Activated CD4-positive, alpha-beta memory T cell treated with anti-CD3 and anti-CD28 coated beads, Interleukin-2, amount 10 ng/mL, durations not matched to agents 7 days and 5 days (primary cell): Measurements from ENCODE around the gene ITGBL1. TPM values are rescaled to one million over a fixed set of nuclear protein-coding genes. Genes with fewer than 3 reads are reported as not detected.

Experiments
- CTCF ChIA-PET: fragments of 350-600 bp; sonication (Branson Sonifier 250); formaldehyde crosslinking; loops from one replicate; lab custom pipeline; 2021; ENCODE audit warnings: antibody characterized with exemption, inconsistent platforms; lab: Charles Lee
- POLR2A ChIA-PET: fragments of 350-600 bp; sonication (Branson Sonifier 250); formaldehyde crosslinking; loops from one replicate; lab custom pipeline; 2021; ENCODE audit warnings: antibody characterized with exemption; lab: Charles Lee
- DNase-seq: peaks from one replicate; pipeline ENCODE4 v3.0.0-alpha.2; 2020
- H3K27ac Mint-ChIP-seq: one replicate; pipeline ENCODE4 v1.8.0; 2021; ENCODE audit warnings: mild to moderate bottlenecking, mixed read lengths
- H3K27me3 Mint-ChIP-seq: one replicate; pipeline ENCODE4 v1.8.0; 2021; ENCODE audit warnings: mixed read lengths
- H3K36me3 Mint-ChIP-seq: one replicate; pipeline ENCODE4 v1.8.0; 2021; ENCODE audit warnings: low read depth, mixed read lengths
- H3K4me1 Mint-ChIP-seq: one replicate; pipeline ENCODE4 v1.8.0; 2021; ENCODE audit warnings: mixed read lengths
- H3K4me3 Mint-ChIP-seq: one replicate; pipeline ENCODE4 v1.8.0; 2021; ENCODE audit warnings: mild to moderate bottlenecking, mixed read lengths
- H3K9me3 Mint-ChIP-seq: one replicate; pipeline ENCODE4 v1.8.0; 2021; ENCODE audit warnings: mixed read lengths
- total RNA-seq, 2 experiments: library from RNA; stranded (reverse); gene quantifications; one replicate each; pipeline ENCODE4 v1.2.3, GENCODE V29; 2021

The ITGBL1 gene
- total RNA-seq, 2 experiments from 2014 or later = not detected

DNA sequence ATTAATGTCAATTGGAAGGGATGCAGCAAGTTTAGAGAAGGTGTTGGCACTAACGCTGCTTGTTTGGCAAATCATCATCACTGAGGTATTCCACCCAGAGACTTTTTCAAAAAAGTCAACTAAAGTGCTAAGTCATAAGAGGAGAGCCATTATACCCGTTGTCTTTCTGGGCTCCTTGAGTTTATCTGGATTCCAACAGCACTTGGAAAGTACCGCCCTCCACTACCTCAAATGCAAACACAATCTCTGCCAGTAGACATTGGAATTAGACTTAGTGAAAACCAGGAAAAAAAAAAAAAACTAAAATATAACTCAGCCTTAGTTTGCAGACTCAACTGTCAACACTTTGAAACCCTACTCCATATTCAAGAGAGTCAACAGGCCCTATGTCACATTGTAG, 266.0 kb downstream of the ITGBL1 start:
- ChIA-PET POLR2A (no interaction called here), CTCF (no interaction called here)
- H3K9me3 Mint-ChIP-seq = no peaks in the 10 kb centered on the region
- no peaks in the 10 kb centered on the region for H3K36me3 Mint-ChIP-seq
- DNase-seq = no peak
- no peak overlapping the region for H3K27ac Mint-ChIP-seq
- no peak overlapping the region for H3K4me3 Mint-ChIP-seq
- no peaks in the 10 kb centered on the region for H3K4me1 Mint-ChIP-seq
- H3K27me3 Mint-ChIP-seq = no peaks in the 10 kb centered on the region

DNA sequence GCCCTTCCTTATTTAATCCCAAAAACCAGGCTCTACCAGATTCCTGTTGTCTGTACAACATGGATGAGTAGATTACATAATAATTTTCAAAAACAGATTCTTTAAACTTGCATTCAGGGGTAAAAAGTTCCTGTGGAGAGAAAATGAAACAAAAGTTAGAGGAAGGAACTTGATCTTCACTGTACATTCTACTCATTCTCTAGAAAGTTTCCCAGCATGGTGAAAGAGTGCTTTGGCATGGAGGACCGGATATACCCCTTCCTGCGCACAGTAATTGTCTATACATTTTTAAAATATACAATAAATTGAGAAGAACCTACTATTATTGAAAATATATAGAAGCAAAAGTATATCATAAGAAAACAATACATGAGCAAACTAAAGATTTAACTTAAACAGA, 274.2 kb downstream of the ITGBL1 start:
- no peak overlapping the region for H3K4me3 Mint-ChIP-seq
- no peak for DNase-seq
- CTCF ChIA-PET = no interaction called here
- H3K36me3 Mint-ChIP-seq = no peaks in the 10 kb centered on the region
- no peaks in the 10 kb centered on the region for H3K9me3 Mint-ChIP-seq
- POLR2A ChIA-PET = no interaction called here
- H3K27ac Mint-ChIP-seq = no peak overlapping the region
- H3K4me1 Mint-ChIP-seq = no peaks in the 10 kb centered on the region
- H3K27me3 Mint-ChIP-seq = peaks cover 2% of the 10 kb centered on the region

DNA sequence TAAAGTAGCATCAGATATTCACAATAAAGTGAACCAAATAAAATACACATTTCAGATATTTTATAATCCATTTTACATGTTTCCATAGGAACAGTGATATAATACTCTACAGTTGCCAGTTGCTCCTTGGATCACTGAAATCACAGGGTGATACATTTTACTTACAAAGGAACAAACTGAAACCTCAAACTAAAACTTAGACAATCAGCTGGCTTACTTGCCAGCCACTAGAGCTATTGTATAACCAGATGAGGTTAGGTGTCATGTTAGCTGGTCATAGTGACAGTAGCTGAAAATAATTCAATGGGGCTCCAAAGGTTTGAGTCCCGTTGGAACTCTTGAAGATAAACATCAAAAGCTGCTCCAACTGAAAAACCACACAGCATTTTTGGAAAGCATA, 274.6 kb downstream of the ITGBL1 start:
- Mint-ChIP-seq H3K4me3 (no peak overlapping the region), H3K4me1 (no peaks in the 10 kb centered on the region), H3K27me3 (peaks cover 2% of the 10 kb centered on the region), H3K27ac (no peak overlapping the region), H3K9me3 (no peaks in the 10 kb centered on the region), H3K36me3 (no peaks in the 10 kb centered on the region)
- no peak for DNase-seq
- ChIA-PET CTCF (no interaction called here), POLR2A (no interaction called here)

DNA sequence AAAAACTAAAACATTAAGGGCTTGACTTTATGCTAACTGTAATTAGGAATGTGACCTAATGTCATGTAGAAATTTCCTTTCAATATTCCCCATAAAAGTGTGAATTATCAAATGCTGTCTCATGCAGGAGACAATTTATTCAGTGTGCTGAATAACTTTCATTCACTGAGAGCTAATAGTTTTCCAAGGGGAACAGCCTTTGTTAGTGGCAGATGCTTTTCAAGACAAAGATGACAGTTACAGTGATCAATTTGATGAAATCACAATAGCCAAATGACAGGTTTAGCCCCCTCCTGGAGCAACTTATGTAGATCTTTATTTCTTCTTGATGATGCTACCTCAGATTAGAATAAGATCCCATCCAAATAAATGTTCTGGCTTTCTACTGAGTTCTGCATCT, 275.5 kb downstream of the ITGBL1 start:
- Mint-ChIP-seq H3K36me3 (no peaks in the 10 kb centered on the region), H3K4me3 (no peak overlapping the region), H3K27me3 (peaks cover 2% of the 10 kb centered on the region), H3K9me3 (no peaks in the 10 kb centered on the region), H3K4me1 (no peaks in the 10 kb centered on the region), H3K27ac (no peak overlapping the region)
- no peak for DNase-seq
- POLR2A ChIA-PET = no interaction called here
- CTCF ChIA-PET = no interaction called here

DNA sequence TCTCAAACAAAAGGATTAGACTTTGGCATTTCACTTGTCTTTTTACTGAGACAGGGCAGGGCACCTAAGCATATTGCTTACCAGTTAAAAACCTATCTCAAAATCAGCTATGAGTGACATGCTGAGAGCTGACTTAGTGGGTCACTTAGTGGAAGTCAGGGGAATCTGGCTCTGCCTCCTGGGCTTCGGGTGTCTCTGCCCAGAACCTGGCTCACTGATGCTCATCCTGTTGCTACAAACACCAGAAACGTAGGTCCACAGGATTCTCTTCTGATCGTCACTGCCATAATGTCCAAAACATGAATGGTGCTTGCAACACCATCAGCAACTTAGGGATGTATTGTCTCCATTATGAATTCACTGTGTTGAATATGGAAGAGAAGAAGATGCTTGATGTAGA, 276.1 kb downstream of the ITGBL1 start:
- Mint-ChIP-seq H3K27ac (no peak overlapping the region), H3K4me3 (no peak overlapping the region), H3K4me1 (no peaks in the 10 kb centered on the region), H3K27me3 (peaks cover 2% of the 10 kb centered on the region), H3K9me3 (no peaks in the 10 kb centered on the region), H3K36me3 (no peaks in the 10 kb centered on the region)
- no peak for DNase-seq
- CTCF ChIA-PET = no interaction called here
- POLR2A ChIA-PET = no interaction called here

DNA sequence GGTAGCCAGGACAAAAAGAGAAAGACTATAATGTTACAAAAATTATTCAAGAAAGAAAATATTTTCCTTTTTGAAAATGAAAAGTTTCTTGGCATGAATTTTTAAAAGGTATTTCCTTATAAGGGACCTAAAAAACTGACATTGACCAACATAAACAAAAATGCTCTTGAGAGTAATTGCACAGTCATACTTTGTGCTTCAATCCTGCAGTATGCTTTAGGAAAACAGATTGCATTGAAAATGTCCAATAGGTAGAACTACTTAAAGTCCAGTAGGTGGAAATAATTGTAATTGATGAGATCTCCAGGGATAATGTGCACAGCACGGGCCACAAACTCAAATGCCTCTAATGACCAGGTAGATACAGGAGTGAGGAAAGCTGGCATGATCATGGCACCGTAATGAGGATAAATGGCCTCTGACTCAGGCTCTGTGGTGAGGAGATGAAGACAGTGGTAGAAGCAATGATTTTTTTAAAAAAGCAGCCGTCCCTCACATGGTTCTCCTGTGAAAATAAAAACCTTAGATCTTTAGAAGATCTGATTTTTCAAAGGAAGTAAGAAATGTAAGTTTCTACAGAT, 278.0 kb downstream of the ITGBL1 start:
- peaks cover 2% of the 10 kb centered on the region for H3K27me3 Mint-ChIP-seq
- H3K4me1 Mint-ChIP-seq = no peaks in the 10 kb centered on the region
- H3K4me3 Mint-ChIP-seq = no peak overlapping the region
- CTCF ChIA-PET = no interaction called here
- DNase-seq = no peak
- no peak overlapping the region for H3K27ac Mint-ChIP-seq
- POLR2A ChIA-PET = no interaction called here
- no peaks in the 10 kb centered on the region for H3K36me3 Mint-ChIP-seq
- H3K9me3 Mint-ChIP-seq = no peaks in the 10 kb centered on the region

DNA sequence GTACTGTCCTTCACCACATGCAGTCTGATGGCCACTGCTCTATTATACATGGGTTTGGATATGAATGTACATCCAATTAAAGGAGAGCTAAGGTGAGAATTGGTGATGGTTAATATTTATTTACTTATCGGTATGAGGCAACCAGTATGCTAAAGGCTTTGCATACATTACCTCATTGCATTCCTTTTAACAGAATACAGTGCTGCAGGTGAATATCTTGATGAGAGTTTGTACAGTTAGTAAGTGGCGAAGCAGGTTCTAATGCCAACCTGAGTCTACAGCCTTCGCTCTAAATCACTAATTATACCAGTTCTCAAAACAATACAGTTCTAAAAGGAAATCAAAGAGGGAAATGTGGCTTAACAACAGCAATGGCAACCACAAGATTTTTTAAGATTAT, 284.1 kb downstream of the ITGBL1 start:
- Mint-ChIP-seq H3K9me3 (no peaks in the 10 kb centered on the region), H3K4me3 (no peak overlapping the region), H3K4me1 (no peaks in the 10 kb centered on the region), H3K27me3 (no peaks in the 10 kb centered on the region), H3K27ac (no peak overlapping the region), H3K36me3 (no peaks in the 10 kb centered on the region)
- CTCF ChIA-PET = no interaction called here
- POLR2A ChIA-PET = no interaction called here
- DNase-seq = no peak

DNA sequence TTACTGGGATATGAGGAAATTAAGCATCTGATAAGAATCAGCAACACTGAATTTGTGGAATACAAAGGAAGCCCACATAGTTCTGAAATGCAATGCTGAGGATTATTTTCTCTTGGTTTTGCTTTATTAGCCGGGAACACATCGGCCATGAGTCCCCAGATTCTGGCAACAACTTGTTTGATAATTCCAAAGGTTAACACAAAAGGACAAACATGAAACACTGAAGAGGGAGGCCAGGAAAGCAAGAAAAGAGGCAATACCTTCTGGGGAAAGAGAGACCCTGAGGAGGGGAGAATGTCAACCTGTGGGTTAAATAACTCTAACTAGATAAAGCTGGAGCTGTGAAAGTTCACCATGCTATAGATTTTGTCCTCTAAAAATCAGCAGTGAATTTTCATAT, 285.9 kb downstream of the ITGBL1 start:
- Mint-ChIP-seq H3K36me3 (no peaks in the 10 kb centered on the region), H3K27ac (no peak overlapping the region), H3K4me1 (no peaks in the 10 kb centered on the region), H3K9me3 (no peaks in the 10 kb centered on the region), H3K4me3 (no peak overlapping the region), H3K27me3 (no peaks in the 10 kb centered on the region)
- ChIA-PET POLR2A (no interaction called here), CTCF (no interaction called here)
- DNase-seq = no peak

DNA sequence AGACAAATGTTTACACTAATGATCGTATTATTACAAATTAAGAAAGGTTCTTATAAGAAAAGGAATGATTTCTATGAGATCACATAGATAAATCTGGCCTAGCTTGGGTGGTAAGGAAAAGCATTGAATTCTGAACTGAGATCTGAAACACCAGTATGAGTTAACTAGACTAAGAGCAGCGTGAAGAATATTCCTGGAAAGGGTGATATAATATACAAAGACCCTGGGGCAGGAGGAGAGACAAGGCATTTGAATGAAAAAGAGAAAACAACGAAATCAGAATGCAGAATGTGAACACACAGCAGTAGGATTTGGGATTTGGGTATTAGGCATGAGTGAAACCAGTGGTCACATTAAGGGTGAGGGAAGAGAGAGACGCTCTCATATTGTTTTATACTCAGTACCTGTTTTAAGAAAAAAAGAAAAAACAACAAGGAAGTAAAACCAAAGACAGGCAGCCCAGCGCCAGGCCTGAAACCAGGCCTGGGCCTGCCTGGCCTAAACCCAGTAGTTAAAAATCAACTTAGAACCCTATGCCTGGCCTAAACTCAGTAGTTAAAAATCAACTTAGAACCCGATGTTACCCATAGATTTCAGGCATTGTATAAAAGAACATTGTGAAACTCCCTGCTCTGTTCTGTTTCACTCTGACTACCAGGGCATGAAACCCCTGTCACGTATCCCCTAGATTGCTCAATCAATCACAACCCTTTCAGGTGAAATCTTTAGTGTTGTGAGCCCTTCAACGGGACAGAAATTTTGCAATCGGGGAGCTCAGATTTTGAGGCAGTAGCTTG, 287.1 kb downstream of the ITGBL1 start:
- Mint-ChIP-seq H3K4me1 (no peaks in the 10 kb centered on the region), H3K36me3 (no peaks in the 10 kb centered on the region), H3K9me3 (no peaks in the 10 kb centered on the region), H3K27me3 (no peaks in the 10 kb centered on the region), H3K4me3 (no peak overlapping the region), H3K27ac (no peak overlapping the region)
- DNase-seq = no peak
- CTCF ChIA-PET = no interaction called here
- POLR2A ChIA-PET = no interaction called here

DNA sequence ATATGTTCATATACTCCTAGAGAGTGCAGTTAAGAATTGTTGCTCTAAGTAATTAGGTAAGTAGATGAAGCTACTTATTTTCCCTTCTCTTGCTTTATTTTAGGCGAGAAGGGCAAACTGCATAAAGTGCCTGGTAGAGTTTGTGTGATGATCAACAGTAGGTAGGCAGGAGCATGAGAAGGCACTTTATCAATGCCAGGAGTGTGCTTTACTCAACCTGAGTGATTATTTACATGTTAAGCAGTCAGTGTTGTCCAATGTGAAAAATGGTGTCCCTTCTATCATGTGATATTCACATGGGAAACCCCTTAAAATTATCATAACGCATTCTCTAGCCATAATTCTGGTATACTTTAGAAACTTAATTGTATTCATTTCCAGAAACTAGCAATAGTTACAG, 294.0 kb downstream of the ITGBL1 start:
- POLR2A ChIA-PET = no interaction called here
- H3K4me1 Mint-ChIP-seq = no peaks in the 10 kb centered on the region
- CTCF ChIA-PET = interaction anchor here (0.5 kb wide), 1 partner anchor 978 kb away, joined by 4 read pairs; no protein-coding TSS in a partner anchor

DNA sequence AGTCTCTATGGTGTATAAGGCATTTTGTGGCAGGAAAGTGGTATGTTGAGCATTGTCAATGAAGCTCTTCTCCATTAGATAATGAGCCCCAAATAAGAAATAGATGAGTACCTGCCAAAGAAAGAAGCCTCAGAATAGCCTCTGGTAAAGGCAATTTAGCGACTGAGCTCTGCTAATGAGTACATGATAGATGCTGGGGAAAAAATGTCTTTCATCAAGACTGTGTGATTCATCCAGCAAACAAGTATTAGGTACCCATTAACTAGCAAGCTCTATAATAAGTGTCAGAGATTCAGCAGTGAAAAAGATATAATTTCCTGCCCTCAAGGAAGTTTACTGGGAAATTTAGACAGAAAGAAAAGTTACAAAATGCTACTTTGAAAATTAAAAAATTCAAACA, 294.6 kb downstream of the ITGBL1 start:
- Mint-ChIP-seq H3K9me3 (no peaks in the 10 kb centered on the region), H3K4me3 (no peak overlapping the region), H3K4me1 (no peaks in the 10 kb centered on the region), H3K27me3 (peaks cover 8% of the 10 kb centered on the region), H3K36me3 (no peaks in the 10 kb centered on the region), H3K27ac (no peak overlapping the region)
- ChIA-PET CTCF (no interaction called here), POLR2A (no interaction called here)
- no peak for DNase-seq

More for the DNA sequence above, 294.0 kb downstream of the ITGBL1 start:
- Mint-ChIP-seq H3K27me3 (peaks cover 6% of the 10 kb centered on the region), H3K4me3 (no peak overlapping the region), H3K27ac (no peak overlapping the region), H3K36me3 (no peaks in the 10 kb centered on the region), H3K9me3 (no peaks in the 10 kb centered on the region)
- DNase-seq = no peak

DNA sequence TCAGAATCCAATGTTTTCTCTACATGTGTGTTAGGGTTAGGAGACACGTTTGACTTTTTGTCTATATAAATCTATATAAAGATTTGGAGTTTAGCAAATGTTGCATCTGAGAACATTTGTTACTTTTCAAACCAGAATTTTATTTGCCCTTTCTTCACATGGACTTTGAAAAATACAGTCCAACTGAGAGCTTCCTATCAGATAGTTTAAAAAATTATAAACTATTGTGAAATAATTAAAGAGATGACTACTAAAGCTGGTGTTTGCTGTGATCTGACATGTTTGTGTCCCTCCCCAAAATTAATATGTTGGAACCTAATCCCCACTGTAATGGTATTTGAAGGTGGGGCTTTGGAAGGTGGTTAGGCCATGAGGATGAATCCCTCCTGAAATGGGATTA, 297.1 kb downstream of the ITGBL1 start:
- ChIA-PET CTCF (no interaction called here), POLR2A (no interaction called here)
- H3K4me1 Mint-ChIP-seq = no peaks in the 10 kb centered on the region
- H3K36me3 Mint-ChIP-seq = no peaks in the 10 kb centered on the region
- no peaks in the 10 kb centered on the region for H3K9me3 Mint-ChIP-seq
- DNase-seq = no peak
- H3K4me3 Mint-ChIP-seq = no peak overlapping the region
- H3K27ac Mint-ChIP-seq = no peak overlapping the region
- H3K27me3 Mint-ChIP-seq = peaks cover 8% of the 10 kb centered on the region

DNA sequence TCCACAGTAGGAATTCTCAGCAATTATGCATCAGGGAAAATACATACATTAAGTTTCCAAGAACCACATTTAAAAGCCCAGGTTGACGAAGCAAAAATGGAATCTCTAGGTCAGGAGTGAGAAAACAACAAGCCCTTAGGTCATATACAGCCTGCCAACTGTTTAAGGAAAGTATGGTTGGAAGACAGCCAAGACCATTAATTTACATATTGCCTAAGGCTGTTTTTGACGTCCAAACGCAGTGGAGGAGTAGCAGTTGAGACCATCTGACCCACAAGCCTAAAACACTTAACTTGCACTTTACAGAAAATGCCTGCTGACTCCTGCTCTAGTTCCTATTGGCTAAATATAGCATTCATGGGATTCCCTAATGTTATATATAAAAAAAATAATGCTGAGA, 299.0 kb downstream of the ITGBL1 start:
- no peaks in the 10 kb centered on the region for H3K36me3 Mint-ChIP-seq
- ChIA-PET POLR2A (no interaction called here), CTCF (no interaction called here)
- H3K4me1 Mint-ChIP-seq = no peaks in the 10 kb centered on the region
- no peak overlapping the region for H3K4me3 Mint-ChIP-seq
- no peak for DNase-seq
- H3K27me3 Mint-ChIP-seq = peaks cover 8% of the 10 kb centered on the region
- H3K27ac Mint-ChIP-seq = no peak overlapping the region
- H3K9me3 Mint-ChIP-seq = no peaks in the 10 kb centered on the region

DNA sequence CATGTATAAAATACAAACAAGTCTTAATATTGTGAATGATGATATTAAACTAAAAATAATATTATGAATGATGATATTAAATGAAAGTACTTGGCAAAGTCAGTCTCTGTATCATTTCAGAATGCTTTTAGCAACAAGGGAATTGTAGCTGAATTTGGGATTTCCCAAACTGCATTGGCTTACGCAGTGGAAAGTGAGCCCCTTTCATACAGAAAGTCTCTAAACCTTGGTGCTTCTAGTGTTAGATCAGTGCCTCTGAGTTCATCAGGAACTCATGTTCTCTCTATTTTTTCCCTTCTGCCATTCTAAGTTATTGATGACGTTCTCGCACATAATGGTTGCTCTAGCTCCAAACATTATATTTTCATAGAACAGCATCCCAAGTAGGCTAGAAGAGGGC, 300.0 kb downstream of the ITGBL1 start:
- no peaks in the 10 kb centered on the region for H3K9me3 Mint-ChIP-seq
- H3K4me1 Mint-ChIP-seq = no peaks in the 10 kb centered on the region
- H3K27ac Mint-ChIP-seq = no peak overlapping the region
- ChIA-PET POLR2A (no interaction called here), CTCF (no interaction called here)
- H3K27me3 Mint-ChIP-seq = peaks cover 6% of the 10 kb centered on the region
- no peaks in the 10 kb centered on the region for H3K36me3 Mint-ChIP-seq
- DNase-seq = no peak
- H3K4me3 Mint-ChIP-seq = no peak overlapping the region
